ENCODE results near the gene S100A12.
A peak's percentile ranks its signal among the peaks of the same experiment; 100 is the strongest.

Gene S100A12

GRCh38 chr1:153367090-153367489 lies 8.3 kb downstream of the S100A12 start:
- Histone ChIP-seq H2BK120ac (ENCODE audit: low read depth, low read length) (no peak overlapping the region), H4K8ac (ENCODE audit: low read depth, low read length) (no peak overlapping the region), H3K79me1 (ENCODE audit: low read depth, low read length) (no peaks in the 10 kb centered on the region), H3K36me3 (replicated peaks in 1 of 2; ENCODE audit: control insufficient read depth in 2 of 2, insufficient read depth in 2 of 2, low read length in 2 of 2) (no peaks in the 10 kb centered on the region), H4K91ac (ENCODE audit: low read depth, low read length, poor library complexity) (no peak overlapping the region), H2BK5ac (ENCODE audit: low read length) (no peak overlapping the region), H2BK15ac (ENCODE audit: low read length) (no peak overlapping the region), H3K9ac (ENCODE audit: low read depth, low read length, poor library complexity) (no peak overlapping the region), H3K4me2 (ENCODE audit: insufficient read depth, low read length, poor library complexity, severe bottlenecking) (no peak overlapping the region), H2BK12ac (ENCODE audit: low read length) (no peak overlapping the region), H3K27ac (replicated peaks; ENCODE audit: low read length) (no peak overlapping the region), H2AFZ (ENCODE audit: low read length) (no peak overlapping the region), H3K9me3 (replicated peaks in 1 of 2; ENCODE audit: control insufficient read depth in 2 of 2, insufficient read depth in 1 of 2, low read depth in 1 of 2, low read length in 2 of 2) (no peaks in the 10 kb centered on the region), H3K4me1 (ENCODE audit: control insufficient read depth in 2 of 2, insufficient read depth in 1 of 2, low read depth in 1 of 2, low read length in 2 of 2) (no peaks in the 10 kb centered on the region), H3K18ac (ENCODE audit: low read length) (no peak overlapping the region), H3K4ac (ENCODE audit: low read length) (no peak overlapping the region), H3K27me3 (ENCODE audit: control insufficient read depth in 3 of 3, insufficient read depth in 3 of 3, low read depth in 1 of 3, low read length in 3 of 3) (peaks cover 0 to 22% (median 0%) of the 10 kb centered on the region in 3 experiments), H2AK5ac (ENCODE audit: low read depth, low read length) (no peak overlapping the region), H3K14ac (ENCODE audit: low read length) (no peak overlapping the region), H3K4me3 (ENCODE audit: low read length in 2 of 2) (no peak overlapping the region), H3K23ac (ENCODE audit: low read depth, low read length, poor library complexity) (no peak overlapping the region)
- no peak for DNase-seq (ENCODE audit: low spot score)
- WGBS, 2 donors (ENCODE audit: extremely low coverage in 2 of 2, insufficient read length in 2 of 2, insufficient replicate concordance in 1 of 2) = no CpG with 5 or more reads among the region's 2 CpGs

DNA sequence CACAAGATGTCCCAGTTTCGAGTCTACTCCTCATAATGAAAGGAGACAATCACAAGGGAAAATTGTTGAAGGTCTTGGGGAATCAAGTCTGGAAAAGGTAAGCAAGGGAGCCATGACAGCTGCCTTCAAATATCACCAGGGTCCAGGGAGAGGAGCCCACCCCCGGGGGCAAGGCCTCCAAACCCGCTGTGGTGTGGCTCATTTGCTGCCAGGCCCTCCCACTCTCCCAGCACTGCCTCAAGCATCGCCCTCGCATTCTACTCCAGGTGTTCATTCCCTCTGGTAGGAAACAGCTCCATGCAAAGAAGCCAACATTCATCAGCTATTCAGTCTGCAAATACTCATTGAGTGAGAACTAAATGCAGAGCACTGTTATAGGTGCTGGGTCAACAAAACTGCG lies 9.2 kb downstream of the S100A12 start:
- no peak overlapping the region for H3K23ac ChIP-seq (ENCODE audit: low read depth, low read length, poor library complexity)
- H3K79me1 ChIP-seq (ENCODE audit: low read depth, low read length) = no peaks in the 10 kb centered on the region
- no peak overlapping the region for H2BK120ac ChIP-seq (ENCODE audit: low read depth, low read length)
- no peaks in the 10 kb centered on the region for H3K4me1 ChIP-seq (ENCODE audit: control insufficient read depth in 2 of 2, insufficient read depth in 1 of 2, low read depth in 1 of 2, low read length in 2 of 2)
- no peak for DNase-seq (ENCODE audit: low spot score)
- no peak overlapping the region for H3K4ac ChIP-seq (ENCODE audit: low read length)
- H4K91ac ChIP-seq (ENCODE audit: low read depth, low read length, poor library complexity) = no peak overlapping the region
- H3K4me3 ChIP-seq (ENCODE audit: low read length in 2 of 2) = no peak overlapping the region
- WGBS, 2 donors (ENCODE audit: extremely low coverage in 2 of 2, insufficient read length in 2 of 2, insufficient replicate concordance in 1 of 2) = no CpG with 5 or more reads among the region's 6 CpGs
- peaks cover 0 to 22% (median 0%) of the 10 kb centered on the region in 3 experiments for H3K27me3 ChIP-seq (ENCODE audit: control insufficient read depth in 3 of 3, insufficient read depth in 3 of 3, low read depth in 1 of 3, low read length in 3 of 3)
- no peak overlapping the region for H2BK15ac ChIP-seq (ENCODE audit: low read length)
- H3K27ac ChIP-seq (replicated peaks; ENCODE audit: low read length) = no peak overlapping the region
- H2AK5ac ChIP-seq (ENCODE audit: low read depth, low read length) = no peak overlapping the region
- H3K9ac ChIP-seq (ENCODE audit: low read depth, low read length, poor library complexity) = no peak overlapping the region
- H2BK5ac ChIP-seq (ENCODE audit: low read length) = no peak overlapping the region
- H3K4me2 ChIP-seq (ENCODE audit: insufficient read depth, low read length, poor library complexity, severe bottlenecking) = no peak overlapping the region
- no peaks in the 10 kb centered on the region for H3K36me3 ChIP-seq (replicated peaks in 1 of 2; ENCODE audit: control insufficient read depth in 2 of 2, insufficient read depth in 2 of 2, low read length in 2 of 2)
- H2AFZ ChIP-seq (ENCODE audit: low read length) = no peak overlapping the region
- H2BK12ac ChIP-seq (ENCODE audit: low read length) = no peak overlapping the region
- H4K8ac ChIP-seq (ENCODE audit: low read depth, low read length) = no peak overlapping the region
- H3K9me3 ChIP-seq (replicated peaks in 1 of 2; ENCODE audit: control insufficient read depth in 2 of 2, insufficient read depth in 1 of 2, low read depth in 1 of 2, low read length in 2 of 2) = no peaks in the 10 kb centered on the region
- no peak overlapping the region for H3K14ac ChIP-seq (ENCODE audit: low read length)
- H3K18ac ChIP-seq (ENCODE audit: low read length) = no peak overlapping the region

DNA sequence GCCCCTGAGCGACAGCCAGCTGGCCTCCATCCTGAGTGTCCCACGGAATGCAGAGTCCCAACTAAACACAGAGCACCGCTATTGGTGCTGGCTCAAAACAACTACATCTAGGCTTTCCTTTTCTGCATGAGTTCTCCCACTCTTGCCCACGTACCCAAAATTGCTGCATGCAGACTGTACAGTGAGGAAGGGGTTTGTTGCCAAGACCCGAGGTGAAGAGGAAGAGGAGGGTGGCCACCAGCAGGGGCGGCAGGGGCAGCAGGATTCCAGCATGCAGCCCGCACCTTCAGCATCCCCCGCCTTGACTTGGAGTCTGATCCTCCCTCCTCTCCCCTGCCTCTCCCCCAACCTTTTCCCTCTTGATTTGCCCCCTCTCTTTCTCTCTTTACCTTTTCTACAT lies 9.7 kb downstream of the S100A12 start:
- no peak for DNase-seq (ENCODE audit: low spot score)
- Histone ChIP-seq H3K4me1 (ENCODE audit: control insufficient read depth in 2 of 2, insufficient read depth in 1 of 2, low read depth in 1 of 2, low read length in 2 of 2) (no peaks in the 10 kb centered on the region), H2BK12ac (ENCODE audit: low read length) (no peak overlapping the region), H2BK15ac (ENCODE audit: low read length) (no peak overlapping the region), H3K23ac (ENCODE audit: low read depth, low read length, poor library complexity) (peak overlapping the region; percentile 21), H2BK120ac (ENCODE audit: low read depth, low read length) (no peak overlapping the region), H2BK5ac (ENCODE audit: low read length) (no peak overlapping the region), H3K4ac (ENCODE audit: low read length) (no peak overlapping the region), H3K79me1 (ENCODE audit: low read depth, low read length) (no peaks in the 10 kb centered on the region), H3K4me3 (ENCODE audit: low read length in 2 of 2) (no peak overlapping the region), H3K18ac (ENCODE audit: low read length) (peak overlapping the region; percentile 15), H2AK5ac (ENCODE audit: low read depth, low read length) (no peak overlapping the region), H3K27ac (replicated peaks; ENCODE audit: low read length) (no peak overlapping the region), H3K14ac (ENCODE audit: low read length) (no peak overlapping the region), H2AFZ (ENCODE audit: low read length) (no peak overlapping the region), H3K27me3 (ENCODE audit: control insufficient read depth in 3 of 3, insufficient read depth in 3 of 3, low read depth in 1 of 3, low read length in 3 of 3) (peaks cover 0 to 22% (median 0%) of the 10 kb centered on the region in 3 experiments), H4K8ac (ENCODE audit: low read depth, low read length) (no peak overlapping the region), H3K9ac (ENCODE audit: low read depth, low read length, poor library complexity) (peak overlapping the region; percentile 5), H4K91ac (ENCODE audit: low read depth, low read length, poor library complexity) (no peak overlapping the region), H3K9me3 (replicated peaks in 1 of 2; ENCODE audit: control insufficient read depth in 2 of 2, insufficient read depth in 1 of 2, low read depth in 1 of 2, low read length in 2 of 2) (no peaks in the 10 kb centered on the region), H3K36me3 (replicated peaks in 1 of 2; ENCODE audit: control insufficient read depth in 2 of 2, insufficient read depth in 2 of 2, low read length in 2 of 2) (no peaks in the 10 kb centered on the region), H3K4me2 (ENCODE audit: insufficient read depth, low read length, poor library complexity, severe bottlenecking) (no peak overlapping the region)
- no CpG with 5 or more reads among the region's 8 CpGs for WGBS, 2 donors (ENCODE audit: extremely low coverage in 2 of 2, insufficient read length in 2 of 2, insufficient replicate concordance in 1 of 2)

DNA sequence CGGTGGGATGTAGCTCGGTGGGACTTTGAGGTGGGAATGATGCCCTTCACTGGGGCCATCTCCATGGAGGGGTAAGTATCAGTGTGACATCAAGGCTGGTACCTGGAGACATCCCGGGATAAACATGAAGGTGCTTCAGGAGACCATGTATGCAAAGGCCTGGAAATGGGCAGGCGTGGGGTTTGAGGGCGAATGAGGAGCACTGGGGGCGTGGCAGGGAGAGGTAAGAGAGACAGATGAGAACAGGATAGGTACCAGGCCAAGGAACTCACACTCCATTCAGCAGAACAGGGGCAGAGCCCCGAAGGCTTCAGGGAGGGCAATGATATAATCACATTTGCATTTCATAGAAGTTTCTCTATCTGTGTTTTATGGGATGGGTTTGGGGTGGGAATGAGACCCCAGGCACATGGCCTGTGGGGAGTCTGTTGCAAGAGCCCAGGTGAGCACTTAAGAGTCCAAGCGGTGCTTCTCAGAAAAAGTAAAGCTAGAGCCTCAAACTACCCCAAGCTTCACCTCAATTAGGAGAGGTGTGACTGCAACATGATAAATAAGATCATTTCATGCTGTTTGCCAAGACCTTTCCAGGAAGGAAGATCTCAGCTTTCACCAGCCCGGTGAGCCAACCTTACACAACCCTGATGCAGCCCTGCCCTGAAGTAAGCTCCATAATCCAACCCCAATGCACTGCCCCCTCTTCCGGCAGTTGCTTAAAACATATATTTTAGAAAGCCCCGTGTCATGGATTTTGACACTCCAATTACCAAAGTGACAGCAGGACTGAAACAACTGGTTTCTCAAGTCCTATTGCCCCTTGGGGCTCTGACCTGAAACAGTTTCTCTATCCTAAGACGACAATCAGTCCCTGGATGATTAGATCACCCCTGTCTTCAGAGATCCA lies 10.4 kb downstream of the S100A12 start:
- DNase-seq (ENCODE audit: low spot score) = no peak
- H3K27ac ChIP-seq (replicated peaks; ENCODE audit: low read length) = no peak overlapping the region

More for the DNA sequence above, 10.4 kb downstream of the S100A12 start:
- Histone ChIP-seq H3K14ac (ENCODE audit: low read length) (no peak overlapping the region), H2BK5ac (ENCODE audit: low read length) (no peak overlapping the region), H3K18ac (ENCODE audit: low read length) (no peak overlapping the region), H4K91ac (ENCODE audit: low read depth, low read length, poor library complexity) (no peak overlapping the region), H3K4ac (ENCODE audit: low read length) (no peak overlapping the region), H3K9ac (ENCODE audit: low read depth, low read length, poor library complexity) (no peak overlapping the region), H3K4me2 (ENCODE audit: insufficient read depth, low read length, poor library complexity, severe bottlenecking) (no peak overlapping the region), H2AK5ac (ENCODE audit: low read depth, low read length) (no peak overlapping the region), H4K8ac (ENCODE audit: low read depth, low read length) (no peak overlapping the region), H2BK15ac (ENCODE audit: low read length) (no peak overlapping the region), H3K4me1 (ENCODE audit: control insufficient read depth in 2 of 2, insufficient read depth in 1 of 2, low read depth in 1 of 2, low read length in 2 of 2) (no peaks in the 10 kb centered on the region), H2AFZ (ENCODE audit: low read length) (no peak overlapping the region), H3K23ac (ENCODE audit: low read depth, low read length, poor library complexity) (peak overlapping the region; percentile 21), H3K9me3 (replicated peaks in 1 of 2; ENCODE audit: control insufficient read depth in 2 of 2, insufficient read depth in 1 of 2, low read depth in 1 of 2, low read length in 2 of 2) (no peaks in the 10 kb centered on the region), H3K4me3 (ENCODE audit: low read length in 2 of 2) (no peak overlapping the region), H2BK12ac (ENCODE audit: low read length) (no peak overlapping the region), H2BK120ac (ENCODE audit: low read depth, low read length) (no peak overlapping the region), H3K36me3 (replicated peaks in 1 of 2; ENCODE audit: control insufficient read depth in 2 of 2, insufficient read depth in 2 of 2, low read length in 2 of 2) (no peaks in the 10 kb centered on the region), H3K27me3 (ENCODE audit: control insufficient read depth in 3 of 3, insufficient read depth in 3 of 3, low read depth in 1 of 3, low read length in 3 of 3) (peaks cover 0 to 26% (median 0%) of the 10 kb centered on the region in 3 experiments), H3K79me1 (ENCODE audit: low read depth, low read length) (no peaks in the 10 kb centered on the region)
- no CpG with 5 or more reads among the region's 12 CpGs for WGBS, 2 donors (ENCODE audit: extremely low coverage in 2 of 2, insufficient read length in 2 of 2, insufficient replicate concordance in 1 of 2)
